Stimulated activated CD4-positive, alpha-beta T cell treated with anti-CD3 and anti-CD28 coated beads, Interleukin-12 subunit alpha, Interleukin-12 subunit beta, amount 100 ng/mL, for 24 hours (primary cell): Measurements from ENCODE around the gene SCT.

Experiments used
- DNase-seq, 2 experiments: peaks; one replicate each; pipeline ENCODE4 v3.0.0-alpha.2; 2020; ENCODE audit warnings: low read depth in 2 of 2

Gene SCT

DNA sequence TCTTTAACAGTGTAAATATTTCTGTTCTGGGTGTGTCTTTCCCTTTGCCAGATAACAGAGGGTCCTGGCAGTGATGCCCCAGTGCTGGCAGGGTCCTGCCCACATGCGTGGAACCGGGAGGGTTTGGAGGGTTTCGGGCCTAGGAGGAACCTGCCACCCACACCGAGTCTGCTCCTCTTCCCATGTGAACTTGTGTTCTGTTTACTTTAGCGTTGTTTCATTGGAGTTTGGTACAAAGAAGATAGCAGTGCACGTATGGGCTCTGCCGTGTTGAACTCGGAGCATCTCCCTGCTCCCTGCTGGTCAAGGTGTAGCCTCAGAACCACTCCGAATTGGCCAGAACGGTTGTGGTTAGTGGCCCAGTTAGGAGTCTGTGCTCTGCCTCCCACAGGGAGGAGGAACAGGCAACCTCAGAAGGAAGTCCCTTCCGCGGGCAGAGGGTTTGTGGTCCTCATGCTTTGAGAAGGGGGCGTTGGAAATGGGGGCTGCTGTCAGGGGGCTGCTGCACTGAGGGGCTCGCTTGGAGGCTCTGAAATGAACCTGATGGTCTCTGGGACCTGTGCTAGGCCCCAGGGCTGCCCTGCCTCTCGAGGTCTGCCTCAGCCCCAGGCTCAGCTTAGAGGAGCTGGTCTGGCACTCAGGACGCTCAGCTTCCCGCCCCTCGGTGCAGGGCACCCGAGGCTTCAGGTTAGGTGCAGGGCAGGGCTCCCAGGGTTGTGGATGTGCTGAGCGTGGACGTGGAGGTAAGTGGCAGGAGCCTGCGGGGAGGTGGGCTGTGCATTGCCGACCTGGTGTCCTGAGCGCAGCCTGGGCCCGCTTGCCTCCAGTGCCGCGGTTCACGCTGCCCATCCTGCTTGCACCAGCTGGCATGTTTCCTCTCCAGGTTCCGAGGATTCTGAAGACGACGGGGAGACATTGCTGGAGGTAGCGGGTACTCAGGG lies 40.3 kb downstream of the SCT start:
- no peak for DNase-seq

DNA sequence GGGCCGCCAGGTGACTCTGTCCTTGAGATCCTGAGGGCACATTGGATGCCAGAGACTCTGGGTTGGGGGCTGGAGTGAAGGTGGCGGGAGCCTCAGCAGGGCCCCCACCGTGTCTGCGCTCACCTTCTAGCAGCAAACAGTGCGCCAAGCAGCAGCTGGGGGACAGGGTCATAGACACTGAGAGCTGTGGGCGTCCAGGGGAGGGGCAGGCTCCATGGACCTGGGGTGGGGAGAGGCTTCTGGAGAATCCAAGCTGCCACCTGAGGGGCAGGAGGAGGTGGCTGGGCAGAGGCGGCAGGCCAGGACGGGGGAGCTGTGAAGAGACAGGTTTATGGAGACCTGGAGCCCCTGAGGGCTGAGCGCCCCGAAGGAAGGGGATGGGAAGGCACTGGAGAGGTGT lies 42.7 kb downstream of the SCT start:
- DNase-seq = no peak

DNA sequence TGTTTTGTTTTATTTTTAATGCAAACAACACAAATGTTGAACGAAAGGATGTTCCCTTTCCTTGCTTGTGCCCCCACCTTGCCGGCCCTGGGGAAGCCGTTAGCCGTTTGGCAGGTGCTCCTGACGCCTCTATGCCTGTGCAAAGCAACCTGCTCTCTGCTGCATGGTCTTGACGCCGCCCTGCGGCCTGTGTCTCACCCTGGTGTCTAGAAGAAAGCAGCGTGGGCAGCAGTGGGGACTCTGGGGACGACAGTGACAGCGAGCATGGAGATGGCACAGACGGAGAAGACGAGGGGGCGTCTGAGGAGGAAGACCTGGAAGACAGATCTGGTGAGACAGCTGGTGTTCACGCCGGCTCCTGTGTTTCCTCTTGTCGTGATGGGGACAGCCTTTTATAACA lies 45.2 kb downstream of the SCT start:
- DNase-seq = no peak

DNA sequence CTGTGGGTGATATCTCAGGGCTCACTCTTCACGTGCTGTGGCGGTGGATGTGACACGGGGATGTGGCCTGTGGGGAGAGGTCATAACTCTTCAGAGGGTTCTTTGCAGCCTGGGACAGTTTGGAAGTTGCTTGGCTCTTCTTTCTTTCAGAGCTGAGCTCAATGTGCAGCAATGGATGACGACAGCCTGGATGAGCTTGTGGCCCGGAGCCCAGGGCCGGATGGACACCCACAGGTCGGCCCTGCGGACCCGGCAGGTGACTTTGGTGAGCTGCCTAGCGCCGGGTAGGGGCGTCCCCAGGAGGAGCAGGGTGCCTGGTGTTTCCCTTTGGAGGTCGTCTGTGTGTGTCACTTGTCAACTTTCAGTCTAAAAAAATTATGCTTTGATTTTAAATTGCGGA lies 45.6 kb downstream of the SCT start:
- no peak for DNase-seq

DNA sequence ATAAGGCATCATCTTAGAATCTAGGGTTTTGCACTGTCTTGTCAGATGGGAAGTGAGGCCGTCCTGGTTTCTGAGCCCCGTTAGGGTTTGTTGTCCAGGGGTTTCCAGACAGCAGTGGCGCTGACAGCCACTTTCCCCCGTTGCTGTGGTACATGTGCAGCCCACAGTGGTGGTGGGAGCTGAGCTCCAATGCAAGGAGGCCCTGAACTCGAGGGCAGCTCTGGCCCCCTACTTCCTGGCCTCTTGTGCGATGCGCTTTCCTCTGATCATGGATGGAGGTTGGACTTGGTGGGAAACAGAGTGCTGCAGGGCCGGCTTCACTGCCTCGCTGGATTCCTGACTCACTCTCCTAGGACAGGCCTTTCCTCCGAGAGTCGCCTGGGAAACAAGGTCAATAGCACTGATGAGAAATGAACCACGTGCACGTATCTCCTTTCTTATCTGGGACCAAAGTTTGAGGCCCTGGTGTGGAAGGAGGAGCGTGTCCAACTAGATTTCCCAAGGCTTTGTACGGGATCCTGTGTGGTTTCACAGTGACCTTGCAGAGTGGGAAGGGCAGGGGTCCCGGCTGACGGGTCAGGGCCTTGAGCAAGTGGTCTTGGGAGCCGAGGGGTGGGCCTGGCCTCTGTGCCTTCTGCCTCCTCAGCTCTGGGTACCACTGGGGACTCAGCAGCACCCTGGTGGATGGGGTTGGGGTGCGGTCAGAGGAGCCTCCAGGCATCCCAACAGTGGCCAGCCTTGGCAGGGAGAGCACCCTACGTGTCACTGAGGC lies 47.0 kb downstream of the SCT start:
- no peak for DNase-seq

DNA sequence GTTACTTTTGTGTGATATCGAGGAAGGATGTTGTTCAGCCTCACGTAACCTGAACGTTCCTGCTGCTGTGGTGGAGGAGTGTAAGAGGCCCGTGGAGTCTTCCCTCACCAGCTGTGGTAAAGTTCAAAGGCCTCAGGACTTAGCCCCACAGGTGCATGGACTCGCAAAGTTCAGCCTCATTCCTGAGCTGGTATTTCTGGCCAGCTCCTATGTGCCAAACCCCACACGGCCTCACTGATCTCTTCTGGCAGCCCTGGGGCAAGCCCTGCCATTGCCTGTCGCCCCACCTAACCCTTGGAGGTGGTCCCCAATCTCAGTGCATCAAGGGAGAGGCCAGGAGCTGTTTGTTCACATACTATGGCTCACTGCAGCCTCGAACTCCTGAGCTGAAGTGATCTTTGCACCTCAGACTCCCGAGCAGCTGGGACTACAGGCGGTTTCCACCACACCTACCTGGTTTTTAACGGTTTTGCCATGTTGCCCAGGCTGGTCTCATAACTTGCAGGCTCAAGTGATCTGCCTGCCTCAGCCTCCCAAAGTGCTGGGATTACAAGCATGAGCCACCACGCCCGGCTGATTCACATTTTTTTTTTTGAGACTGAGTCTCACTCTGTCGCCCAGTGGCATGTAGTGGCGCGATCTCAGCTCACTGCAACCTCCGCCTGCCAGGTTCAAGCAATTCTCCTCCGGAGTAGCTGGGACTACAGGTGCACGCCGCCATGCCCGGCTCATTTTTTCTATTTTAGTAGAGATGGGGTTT lies 48.5 kb downstream of the SCT start:
- DNase-seq = no peak

DNA sequence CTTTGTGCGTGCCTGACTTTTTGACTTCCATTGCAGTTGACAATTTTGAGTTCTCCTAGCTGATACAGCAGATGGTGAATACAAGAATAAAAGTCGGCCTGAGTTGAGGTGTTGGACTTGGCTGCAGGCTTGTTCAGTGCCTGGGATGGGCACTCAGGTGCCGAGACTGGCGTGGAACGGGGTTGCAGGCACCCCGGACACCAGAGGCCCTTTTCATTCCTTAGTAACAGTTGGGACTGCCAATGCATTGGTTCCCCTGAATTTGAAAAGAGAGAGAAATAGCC lies 49.4 kb downstream of the SCT start:
- DNase-seq = no peak

DNA sequence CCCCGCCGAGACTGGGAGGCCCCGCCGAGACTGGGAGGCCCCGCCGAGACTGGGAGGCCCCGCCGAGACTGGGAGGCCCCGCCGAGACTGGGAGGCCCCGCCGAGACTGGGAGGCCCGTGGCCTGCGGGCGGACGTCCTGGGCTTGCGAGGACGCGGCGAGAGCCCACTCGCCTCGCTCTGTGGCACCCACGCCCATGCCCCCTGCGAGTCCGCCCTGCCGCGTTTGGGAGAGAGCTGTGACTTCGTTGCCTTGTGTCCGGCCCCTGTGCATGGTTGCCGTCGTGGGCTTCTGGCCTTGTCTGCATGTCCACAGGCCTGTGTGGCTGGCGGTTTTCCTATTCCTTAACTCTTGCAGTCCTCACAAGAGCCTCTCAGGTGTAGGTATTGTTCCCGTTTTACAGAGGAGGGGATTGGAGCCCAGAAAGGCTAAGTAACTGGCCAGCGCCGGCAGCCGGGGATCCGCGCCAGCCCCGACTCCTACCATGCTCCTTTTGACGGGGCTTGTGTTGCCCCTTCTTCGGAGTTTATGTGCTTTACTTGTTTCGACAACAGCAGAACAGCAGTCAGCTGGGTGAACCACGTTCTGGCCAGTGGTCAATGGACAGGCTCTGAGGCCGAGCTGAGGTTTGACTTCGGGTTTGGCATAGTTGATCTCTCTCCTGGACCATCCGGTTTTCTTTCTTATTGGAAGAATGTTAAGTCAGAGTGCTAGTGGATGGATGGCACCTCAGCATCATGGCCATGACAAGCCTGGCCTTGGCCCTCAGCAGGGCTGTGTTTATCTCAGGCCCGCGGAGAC lies 50.0 kb downstream of the SCT start:
- DNase-seq = no peak
